ENCODE data around the gene SELENOW.

DNA sequence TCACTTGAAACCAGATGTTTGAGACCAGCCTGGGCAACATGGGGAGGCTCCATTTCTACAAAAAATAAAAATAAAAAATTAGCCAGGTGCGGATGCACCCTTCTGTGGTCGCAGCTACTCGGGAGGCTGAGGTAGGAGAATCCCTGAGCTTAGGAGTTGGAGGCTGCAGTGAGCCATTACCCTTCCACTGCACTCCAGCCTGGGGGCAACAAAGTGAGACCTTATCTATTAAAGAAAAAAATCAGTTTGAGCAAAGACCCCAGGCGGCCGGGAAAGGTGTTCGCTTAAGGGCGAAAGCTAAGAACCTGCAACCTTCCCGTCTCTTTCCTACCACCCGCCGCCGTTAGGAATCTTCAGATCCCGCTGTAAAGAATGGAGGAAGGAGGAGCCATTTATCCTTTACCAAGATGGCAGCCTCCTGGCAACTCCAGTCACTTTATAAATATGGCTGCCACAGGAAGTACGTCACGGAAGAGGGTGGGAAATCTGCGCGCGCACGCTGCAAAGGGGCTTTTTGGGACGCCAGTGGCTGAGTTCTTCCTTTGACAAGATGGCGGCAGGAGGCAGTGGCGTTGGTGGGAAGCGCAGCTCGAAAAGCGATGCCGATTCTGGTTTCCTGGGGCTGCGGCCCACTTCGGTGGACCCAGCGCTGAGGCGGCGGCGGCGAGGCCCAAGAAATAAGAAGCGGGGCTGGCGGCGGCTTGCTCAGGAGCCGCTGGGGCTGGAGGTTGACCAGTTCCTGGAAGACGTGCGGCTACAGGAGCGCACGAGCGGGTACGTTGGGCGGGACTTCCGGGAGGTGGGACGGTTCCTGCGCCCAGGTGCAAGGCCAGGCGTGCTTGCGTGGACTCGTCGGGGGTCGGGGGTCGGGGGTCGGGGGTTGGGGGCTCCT, 33.2 kb upstream of the SELENOW start, which contains the start of gene NOP53:
- TF ChIP-seq TAF1 (IDR thresholded peaks at IDR 0.05; ENCODE audit: borderline replicate concordance, low read depth, low read length), result peak; percentile 89; the same call in 1 of the 2 replicates
- no peak; the same call in 1 of the 2 replicates for TF ChIP-seq NFIC (IDR thresholded peaks at IDR 0.05; ENCODE audit: borderline replicate concordance)
- TF ChIP-seq FOXM1 (IDR thresholded peaks at IDR 0.05; ENCODE audit: low read depth), result no peak
- TF ChIP-seq GABPA (IDR thresholded peaks at IDR 0.05; ENCODE audit: low read depth), result peak; percentile 92
- TF ChIP-seq, protein P1, sequence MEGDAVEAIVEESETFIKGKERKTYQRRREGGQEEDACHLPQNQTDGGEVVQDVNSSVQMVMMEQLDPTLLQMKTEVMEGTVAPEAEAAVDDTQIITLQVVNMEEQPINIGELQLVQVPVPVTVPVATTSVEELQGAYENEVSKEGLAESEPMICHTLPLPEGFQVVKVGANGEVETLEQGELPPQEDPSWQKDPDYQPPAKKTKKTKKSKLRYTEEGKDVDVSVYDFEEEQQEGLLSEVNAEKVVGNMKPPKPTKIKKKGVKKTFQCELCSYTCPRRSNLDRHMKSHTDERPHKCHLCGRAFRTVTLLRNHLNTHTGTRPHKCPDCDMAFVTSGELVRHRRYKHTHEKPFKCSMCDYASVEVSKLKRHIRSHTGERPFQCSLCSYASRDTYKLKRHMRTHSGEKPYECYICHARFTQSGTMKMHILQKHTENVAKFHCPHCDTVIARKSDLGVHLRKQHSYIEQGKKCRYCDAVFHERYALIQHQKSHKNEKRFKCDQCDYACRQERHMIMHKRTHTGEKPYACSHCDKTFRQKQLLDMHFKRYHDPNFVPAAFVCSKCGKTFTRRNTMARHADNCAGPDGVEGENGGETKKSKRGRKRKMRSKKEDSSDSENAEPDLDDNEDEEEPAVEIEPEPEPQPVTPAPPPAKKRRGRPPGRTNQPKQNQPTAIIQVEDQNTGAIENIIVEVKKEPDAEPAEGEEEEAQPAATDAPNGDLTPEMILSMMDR (IDR thresholded peaks at IDR 0.05), result no peak
- TF ChIP-seq EP300 (IDR thresholded peaks at IDR 0.05; ENCODE audit: borderline replicate concordance in 1 of 2, low read depth in 1 of 2, low read length in 1 of 2), result peak in 1 of 2 experiments; percentile 39; a peak in 1 of 4 replicates
- no peak for TF ChIP-seq EZH2phosphoT487 (IDR thresholded peaks at IDR 0.05; ENCODE audit: borderline replicate concordance, low read depth)
- peak; percentile 78 for TF ChIP-seq MXI1 (IDR thresholded peaks at IDR 0.05; ENCODE audit: low read depth, low read length)
- TF ChIP-seq, protein P2, sequence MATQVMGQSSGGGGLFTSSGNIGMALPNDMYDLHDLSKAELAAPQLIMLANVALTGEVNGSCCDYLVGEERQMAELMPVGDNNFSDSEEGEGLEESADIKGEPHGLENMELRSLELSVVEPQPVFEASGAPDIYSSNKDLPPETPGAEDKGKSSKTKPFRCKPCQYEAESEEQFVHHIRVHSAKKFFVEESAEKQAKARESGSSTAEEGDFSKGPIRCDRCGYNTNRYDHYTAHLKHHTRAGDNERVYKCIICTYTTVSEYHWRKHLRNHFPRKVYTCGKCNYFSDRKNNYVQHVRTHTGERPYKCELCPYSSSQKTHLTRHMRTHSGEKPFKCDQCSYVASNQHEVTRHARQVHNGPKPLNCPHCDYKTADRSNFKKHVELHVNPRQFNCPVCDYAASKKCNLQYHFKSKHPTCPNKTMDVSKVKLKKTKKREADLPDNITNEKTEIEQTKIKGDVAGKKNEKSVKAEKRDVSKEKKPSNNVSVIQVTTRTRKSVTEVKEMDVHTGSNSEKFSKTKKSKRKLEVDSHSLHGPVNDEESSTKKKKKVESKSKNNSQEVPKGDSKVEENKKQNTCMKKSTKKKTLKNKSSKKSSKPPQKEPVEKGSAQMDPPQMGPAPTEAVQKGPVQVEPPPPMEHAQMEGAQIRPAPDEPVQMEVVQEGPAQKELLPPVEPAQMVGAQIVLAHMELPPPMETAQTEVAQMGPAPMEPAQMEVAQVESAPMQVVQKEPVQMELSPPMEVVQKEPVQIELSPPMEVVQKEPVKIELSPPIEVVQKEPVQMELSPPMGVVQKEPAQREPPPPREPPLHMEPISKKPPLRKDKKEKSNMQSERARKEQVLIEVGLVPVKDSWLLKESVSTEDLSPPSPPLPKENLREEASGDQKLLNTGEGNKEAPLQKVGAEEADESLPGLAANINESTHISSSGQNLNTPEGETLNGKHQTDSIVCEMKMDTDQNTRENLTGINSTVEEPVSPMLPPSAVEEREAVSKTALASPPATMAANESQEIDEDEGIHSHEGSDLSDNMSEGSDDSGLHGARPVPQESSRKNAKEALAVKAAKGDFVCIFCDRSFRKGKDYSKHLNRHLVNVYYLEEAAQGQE (IDR thresholded peaks at IDR 0.05; ENCODE audit: low read depth, low read length), result peak; percentile 33; the same call in 1 of the 2 replicates
- peak; percentile 95 for TF ChIP-seq POLR2AphosphoS5 (IDR thresholded peaks at IDR 0.05; ENCODE audit: low read depth, low read length)
- no peak for TF ChIP-seq RAD21 (IDR thresholded peaks at IDR 0.05; ENCODE audit: low read length)
- TF ChIP-seq GATA2 (CRISPR knock-in tag; IDR thresholded peaks at IDR 0.05), result no peak
- TF ChIP-seq CHD2 (IDR thresholded peaks at IDR 0.05; ENCODE audit: low read length, partially characterized antibody), result peak; percentile 80
